K562 (cell line): ENCODE results near the gene PRELID3B. TPM values are rescaled to one million over a fixed set of nuclear protein-coding genes. Genes with fewer than 3 reads are reported as not detected.

Source experiments
- CBX5 ChIP-seq: IDR thresholded peaks from 2 replicates; pipeline ENCODE4 v1.6.1; 2014; ENCODE audit warnings: low read depth, borderline replicate concordance
- MYNN ChIP-seq, 2 experiments: sonication (generic); formaldehyde crosslinking in 1 of 2; IDR thresholded peaks; 2 replicates each; pipeline versions ENCODE4 v1.5.0 to v1.6.1; 2016 to 2020; ENCODE audit warnings: antibody characterized with exemption in 1 of 2, missing genetic modification reagents in 1 of 2
- NCOA1 ChIP-seq: fragments of 450-650 bp; IDR thresholded peaks from 2 replicates; pipeline ENCODE4 v1.6.1; 2016; ENCODE audit warnings: low read depth
- SNRNP70 ChIP-seq: fragments of 200-400 bp; formaldehyde crosslinking; optimal IDR thresholded peaks from 2 replicates; pipeline ENCODE3; 2017; ENCODE audit warnings: low read depth, low read length
- ZBED1 ChIP-seq: IDR thresholded peaks from 2 replicates; pipeline ENCODE4 v1.6.1; 2014
- polyA plus RNA-seq, 8 experiments: library from polyadenylated mRNA; depleted of rRNA in 4 of 8; stranded (reverse) in 5 of 8; unstranded in 3 of 8; fragments of >200 nt; fragmentation: Nextera tagmentation in 2 of 8; fragmentation: Illumina TruSeq in 1 of 8; extraction: Ambion mirVana in 2 of 8; extraction: Trizol in 1 of 8; gene quantifications; 2 replicates each; pipeline versions ENCODE4 v1.2.1 to v1.2.3, GENCODE V29; 2011 to 2014; ENCODE audit warnings: inconsistent platforms in 1 of 8, missing spikeins in 1 of 8
- total RNA-seq, 7 experiments: library from RNA; depleted of rRNA in 6 of 7; stranded (reverse); fragments of >200 nt in 6 of 7; fragmentation: Illumina TruSeq in 2 of 7; extraction: Trizol in 2 of 7; gene quantifications; 2 replicates each; pipeline versions ENCODE4 v1.2.1 to v1.2.3, GENCODE V29; 2011 to 2021; ENCODE audit warnings: low replicate concordance in 1 of 7
- TF ChIP-seq, protein P1 (sequence below): fragments of 200-800 bp; sonication (Bioruptor generic); IDR thresholded peaks from 2 replicates; pipeline ENCODE4 v1.6.1; 2016; ENCODE audit warnings: missing genetic modification characterization, missing compliant biosample characterization

PRELID3B gene
- total and polyA plus RNA-seq, 9 of the 15 experiments (the other 6 are each of a cell fraction or from before 2014, with no cell fraction given), result 77.0 to 186 (median 101) TPM

DNA sequence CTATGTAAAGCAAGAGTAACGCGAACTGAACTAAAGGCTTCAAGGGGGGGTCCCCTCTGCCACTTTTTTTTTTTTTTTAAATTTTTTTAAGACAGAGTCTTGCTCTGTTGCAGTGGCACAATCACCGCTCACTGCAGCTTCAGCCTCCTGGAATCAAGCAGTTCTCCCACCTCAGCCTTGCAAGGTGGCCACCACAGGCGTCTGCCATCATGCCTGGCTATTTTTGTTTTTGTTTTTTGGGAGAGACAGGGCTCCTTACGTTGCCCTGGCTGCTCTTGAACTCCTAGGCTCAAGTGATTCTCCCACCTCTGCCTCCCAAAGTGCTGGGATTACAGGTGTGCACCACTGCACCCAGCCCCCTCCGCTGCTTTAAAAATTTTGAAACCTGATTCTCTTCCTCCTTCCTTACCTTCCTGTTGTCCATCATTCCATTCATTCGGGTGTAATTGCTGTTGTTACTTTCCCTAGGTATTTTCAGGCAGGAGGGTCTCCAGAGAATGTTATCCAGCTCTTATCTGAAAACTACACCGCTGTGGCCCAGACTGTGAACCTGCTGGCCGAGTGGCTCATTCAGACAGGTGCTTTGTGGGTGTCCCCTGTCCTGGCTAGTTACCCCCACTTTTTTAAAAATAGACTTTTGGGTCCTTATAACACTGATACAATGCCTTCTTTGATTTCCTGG lies 56.2 kb downstream of the PRELID3B start (continued):
- TF ChIP-seq, protein P1, sequence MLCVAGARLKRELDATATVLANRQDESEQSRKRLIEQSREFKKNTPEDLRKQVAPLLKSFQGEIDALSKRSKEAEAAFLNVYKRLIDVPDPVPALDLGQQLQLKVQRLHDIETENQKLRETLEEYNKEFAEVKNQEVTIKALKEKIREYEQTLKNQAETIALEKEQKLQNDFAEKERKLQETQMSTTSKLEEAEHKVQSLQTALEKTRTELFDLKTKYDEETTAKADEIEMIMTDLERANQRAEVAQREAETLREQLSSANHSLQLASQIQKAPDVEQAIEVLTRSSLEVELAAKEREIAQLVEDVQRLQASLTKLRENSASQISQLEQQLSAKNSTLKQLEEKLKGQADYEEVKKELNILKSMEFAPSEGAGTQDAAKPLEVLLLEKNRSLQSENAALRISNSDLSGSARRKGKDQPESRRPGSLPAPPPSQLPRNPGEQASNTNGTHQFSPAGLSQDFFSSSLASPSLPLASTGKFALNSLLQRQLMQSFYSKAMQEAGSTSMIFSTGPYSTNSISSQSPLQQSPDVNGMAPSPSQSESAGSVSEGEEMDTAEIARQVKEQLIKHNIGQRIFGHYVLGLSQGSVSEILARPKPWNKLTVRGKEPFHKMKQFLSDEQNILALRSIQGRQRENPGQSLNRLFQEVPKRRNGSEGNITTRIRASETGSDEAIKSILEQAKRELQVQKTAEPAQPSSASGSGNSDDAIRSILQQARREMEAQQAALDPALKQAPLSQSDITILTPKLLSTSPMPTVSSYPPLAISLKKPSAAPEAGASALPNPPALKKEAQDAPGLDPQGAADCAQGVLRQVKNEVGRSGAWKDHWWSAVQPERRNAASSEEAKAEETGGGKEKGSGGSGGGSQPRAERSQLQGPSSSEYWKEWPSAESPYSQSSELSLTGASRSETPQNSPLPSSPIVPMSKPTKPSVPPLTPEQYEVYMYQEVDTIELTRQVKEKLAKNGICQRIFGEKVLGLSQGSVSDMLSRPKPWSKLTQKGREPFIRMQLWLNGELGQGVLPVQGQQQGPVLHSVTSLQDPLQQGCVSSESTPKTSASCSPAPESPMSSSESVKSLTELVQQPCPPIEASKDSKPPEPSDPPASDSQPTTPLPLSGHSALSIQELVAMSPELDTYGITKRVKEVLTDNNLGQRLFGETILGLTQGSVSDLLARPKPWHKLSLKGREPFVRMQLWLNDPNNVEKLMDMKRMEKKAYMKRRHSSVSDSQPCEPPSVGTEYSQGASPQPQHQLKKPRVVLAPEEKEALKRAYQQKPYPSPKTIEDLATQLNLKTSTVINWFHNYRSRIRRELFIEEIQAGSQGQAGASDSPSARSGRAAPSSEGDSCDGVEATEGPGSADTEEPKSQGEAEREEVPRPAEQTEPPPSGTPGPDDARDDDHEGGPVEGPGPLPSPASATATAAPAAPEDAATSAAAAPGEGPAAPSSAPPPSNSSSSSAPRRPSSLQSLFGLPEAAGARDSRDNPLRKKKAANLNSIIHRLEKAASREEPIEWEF, result no peak
- TF ChIP-seq SNRNP70 (no peak), ZBED1 (no peak), MYNN (IDR thresholded peaks at IDR 0.05) (no peak), MYNN (CRISPR knock-in tag; IDR thresholded peaks at IDR 0.05) (no peak), NCOA1 (no peak), CBX5 (no peak)
